ENCODE data around the gene SOX3. TPM values are rescaled to one million over a fixed set of nuclear protein-coding genes. Genes with fewer than 3 reads are reported as not detected.

The SOX3 gene
- total and polyA plus RNA-seq, 2 of the 13 experiments (the other 11 are each of a cell fraction or from before 2014, with no cell fraction given), result not detected

GRCh38 chrX:140505421-140506337, 810 bp upstream of the SOX3 start (continued):
- TF ChIP-seq, protein P1, sequence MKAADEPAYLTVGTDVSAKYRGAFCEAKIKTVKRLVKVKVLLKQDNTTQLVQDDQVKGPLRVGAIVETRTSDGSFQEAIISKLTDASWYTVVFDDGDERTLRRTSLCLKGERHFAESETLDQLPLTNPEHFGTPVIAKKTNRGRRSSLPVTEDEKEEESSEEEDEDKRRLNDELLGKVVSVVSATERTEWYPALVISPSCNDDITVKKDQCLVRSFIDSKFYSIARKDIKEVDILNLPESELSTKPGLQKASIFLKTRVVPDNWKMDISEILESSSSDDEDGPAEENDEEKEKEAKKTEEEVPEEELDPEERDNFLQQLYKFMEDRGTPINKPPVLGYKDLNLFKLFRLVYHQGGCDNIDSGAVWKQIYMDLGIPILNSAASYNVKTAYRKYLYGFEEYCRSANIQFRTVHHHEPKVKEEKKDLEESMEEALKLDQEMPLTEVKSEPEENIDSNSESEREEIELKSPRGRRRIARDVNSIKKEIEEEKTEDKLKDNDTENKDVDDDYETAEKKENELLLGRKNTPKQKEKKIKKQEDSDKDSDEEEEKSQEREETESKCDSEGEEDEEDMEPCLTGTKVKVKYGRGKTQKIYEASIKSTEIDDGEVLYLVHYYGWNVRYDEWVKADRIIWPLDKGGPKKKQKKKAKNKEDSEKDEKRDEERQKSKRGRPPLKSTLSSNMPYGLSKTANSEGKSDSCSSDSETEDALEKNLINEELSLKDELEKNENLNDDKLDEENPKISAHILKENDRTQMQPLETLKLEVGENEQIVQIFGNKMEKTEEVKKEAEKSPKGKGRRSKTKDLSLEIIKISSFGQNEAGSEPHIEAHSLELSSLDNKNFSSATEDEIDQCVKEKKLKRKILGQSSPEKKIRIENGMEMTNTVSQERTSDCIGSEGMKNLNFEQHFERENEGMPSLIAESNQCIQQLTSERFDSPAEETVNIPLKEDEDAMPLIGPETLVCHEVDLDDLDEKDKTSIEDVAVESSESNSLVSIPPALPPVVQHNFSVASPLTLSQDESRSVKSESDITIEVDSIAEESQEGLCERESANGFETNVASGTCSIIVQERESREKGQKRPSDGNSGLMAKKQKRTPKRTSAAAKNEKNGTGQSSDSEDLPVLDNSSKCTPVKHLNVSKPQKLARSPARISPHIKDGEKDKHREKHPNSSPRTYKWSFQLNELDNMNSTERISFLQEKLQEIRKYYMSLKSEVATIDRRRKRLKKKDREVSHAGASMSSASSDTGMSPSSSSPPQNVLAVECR (CRISPR knock-in tag; IDR thresholded peaks at IDR 0.05; ENCODE audit: borderline replicate concordance), result no peak
- no peak for TF ChIP-seq TP53 (CRISPR knock-in tag; conservative IDR thresholded peaks at IDR 0.05)
- no peak for TF ChIP-seq UBTF (CRISPR knock-in tag; IDR thresholded peaks at IDR 0.05)
- no peak for TF ChIP-seq BORCS8-MEF2B (CRISPR knock-in tag; IDR thresholded peaks at IDR 0.05)
- TF ChIP-seq ONECUT2 (CRISPR knock-in tag; IDR thresholded peaks at IDR 0.05), result no peak
- no peak for TF ChIP-seq GTF2F1 (IDR thresholded peaks at IDR 0.05; ENCODE audit: low read length)
- TF ChIP-seq ZNF280B (CRISPR knock-in tag; IDR thresholded peaks at IDR 0.05; ENCODE audit: borderline replicate concordance), result no peak
- TF ChIP-seq HOXA5 (CRISPR knock-in tag; IDR thresholded peaks at IDR 0.05), result no peak
- no peak for TF ChIP-seq ZZZ3 (CRISPR knock-in tag; IDR thresholded peaks at IDR 0.05; ENCODE audit: borderline replicate concordance)
- no peak for TF ChIP-seq GFI1 (CRISPR knock-in tag; IDR thresholded peaks at IDR 0.05; ENCODE audit: borderline replicate concordance)
